HUES6 (cell line): ENCODE measurements around the gene NKAIN2.
"Not testable (repeated sequence)": the region's sequence is repeated elsewhere in the genome, so short reads cannot be mapped to it uniquely, and the experiment has no call there.

Experiments
- H3K27ac ChIP-seq: 2 replicates; pipeline ENCODE4 v1.7.0; 2013; ENCODE audit warnings: low read depth, mild to moderate bottlenecking, low read length, inconsistent platforms
- H3K27me3 ChIP-seq: 2 replicates; pipeline ENCODE4 v1.6.1; 2013; ENCODE audit warnings: low read length; ENCODE audit not compliant: control insufficient read depth, insufficient read depth
- H3K36me3 ChIP-seq: 2 replicates; pipeline ENCODE4 v1.6.1; 2013; ENCODE audit warnings: low read length; ENCODE audit not compliant: control insufficient read depth, insufficient read depth
- H3K4me1 ChIP-seq: 2 replicates; pipeline ENCODE4 v1.6.1; 2013; ENCODE audit warnings: low read length; ENCODE audit not compliant: control insufficient read depth, insufficient read depth
- H3K4me3 ChIP-seq: 2 replicates; pipeline ENCODE4 v1.5.1; 2013; ENCODE audit warnings: low read depth, low read length
- H3K9ac ChIP-seq: one replicate; pipeline ENCODE4 v1.6.1; 2013; ENCODE audit warnings: mild to moderate bottlenecking, low read length
- H3K9me3 ChIP-seq: 2 replicates; pipeline ENCODE4 v1.6.1; 2013; ENCODE audit warnings: low read depth, low read length; ENCODE audit not compliant: control insufficient read depth, insufficient read depth

Gene NKAIN2

GRCh38 chr6:123953920-123954319 lies 150.3 kb downstream of the NKAIN2 start:
- Histone ChIP-seq H3K9me3 (no peaks in the 10 kb centered on the region), H3K9ac (no peak overlapping the region), H3K4me1 (peaks cover 8% of the 10 kb centered on the region; the same call in 1 of the 2 replicates), H3K27ac (no peak overlapping the region), H3K36me3 (no peaks in the 10 kb centered on the region), H3K4me3 (no peak overlapping the region), H3K27me3 (no peaks in the 10 kb centered on the region)

GRCh38 chr6:123956492-123957139 lies 153.0 kb downstream of the NKAIN2 start:
- Histone ChIP-seq H3K9ac (no peak overlapping the region), H3K36me3 (no peaks in the 10 kb centered on the region), H3K4me1 (peaks cover 8% of the 10 kb centered on the region; the same call in 1 of the 2 replicates), H3K4me3 (no peak overlapping the region), H3K9me3 (no peaks in the 10 kb centered on the region), H3K27ac (no peak overlapping the region), H3K27me3 (no peaks in the 10 kb centered on the region)

DNA sequence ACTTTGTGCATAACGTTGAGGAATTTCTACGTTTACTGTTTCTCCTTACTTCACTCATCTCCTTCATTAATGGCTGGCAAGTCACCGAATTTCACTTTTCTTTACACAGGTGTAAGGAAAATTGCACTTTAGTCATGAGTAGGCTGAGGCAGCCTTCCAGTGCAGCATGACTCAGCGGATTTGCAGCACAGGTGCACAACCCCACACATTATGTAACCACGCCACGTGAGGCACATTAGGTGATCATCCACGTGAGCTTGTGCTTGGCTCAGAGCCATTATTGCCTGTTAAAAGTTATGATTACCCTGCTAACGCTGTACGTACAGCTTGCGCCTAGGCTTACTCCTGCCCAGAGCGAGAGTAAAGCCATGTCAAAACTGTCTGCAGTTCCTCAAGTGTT lies 158.8 kb downstream of the NKAIN2 start:
- H3K27ac ChIP-seq: no peak overlapping the region
- peaks cover 5% of the 10 kb centered on the region; the same call in 1 of the 2 replicates for H3K4me1 ChIP-seq
- H3K36me3 ChIP-seq: no peaks in the 10 kb centered on the region
- no peaks in the 10 kb centered on the region for H3K9me3 ChIP-seq
- H3K27me3 ChIP-seq: no peaks in the 10 kb centered on the region
- no peak overlapping the region for H3K4me3 ChIP-seq
- no peak overlapping the region for H3K9ac ChIP-seq

DNA sequence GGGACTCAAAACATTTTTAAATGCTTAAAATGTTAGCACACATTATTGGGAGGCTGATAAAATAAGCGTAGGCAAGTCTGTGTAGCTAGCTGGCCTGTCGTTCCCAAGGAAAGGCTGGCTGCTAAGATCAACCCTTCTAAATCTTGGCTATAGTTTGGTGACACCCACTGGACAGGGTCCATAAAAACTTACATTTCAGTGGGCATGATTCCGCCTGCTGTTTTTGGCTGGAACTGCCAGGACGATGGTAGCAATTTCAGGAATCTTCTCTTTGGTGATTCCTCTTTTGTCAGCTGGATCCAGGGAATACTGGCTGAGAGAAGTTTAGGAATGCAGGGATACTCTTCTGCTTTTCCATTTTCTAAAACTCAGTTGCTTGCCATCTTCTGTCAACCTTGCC lies 162.2 kb downstream of the NKAIN2 start:
- no peak overlapping the region for H3K9ac ChIP-seq
- H3K4me3 ChIP-seq: no peak overlapping the region
- no peak overlapping the region for H3K27ac ChIP-seq
- peaks cover 5% of the 10 kb centered on the region; the same call in 1 of the 2 replicates for H3K4me1 ChIP-seq
- no peaks in the 10 kb centered on the region for H3K27me3 ChIP-seq
- no peaks in the 10 kb centered on the region for H3K9me3 ChIP-seq
- no peaks in the 10 kb centered on the region for H3K36me3 ChIP-seq

GRCh38 chr6:123966618-123967017 lies 163.0 kb downstream of the NKAIN2 start:
- H3K4me1 ChIP-seq: peaks cover 5% of the 10 kb centered on the region; the same call in 1 of the 2 replicates
- H3K9me3 ChIP-seq: no peaks in the 10 kb centered on the region
- no peaks in the 10 kb centered on the region for H3K36me3 ChIP-seq
- H3K4me3 ChIP-seq: no peak overlapping the region
- H3K27me3 ChIP-seq: no peaks in the 10 kb centered on the region
- H3K9ac ChIP-seq: no peak overlapping the region
- no peak overlapping the region for H3K27ac ChIP-seq

- Histone ChIP-seq H3K27ac (no peak overlapping the region), H3K9ac (no peak overlapping the region), H3K27me3 (no peaks in the 10 kb centered on the region), H3K4me1 (peaks cover 5% of the 10 kb centered on the region; the same call in 1 of the 2 replicates), H3K36me3 (no peaks in the 10 kb centered on the region), H3K9me3 (no peaks in the 10 kb centered on the region), H3K4me3 (no peak overlapping the region)
Measured at GRCh38 chr6:123967905-123968304, 164.2 kb downstream of the NKAIN2 start.

- H3K36me3 ChIP-seq: no peaks in the 10 kb centered on the region
- no peaks in the 10 kb centered on the region for H3K4me1 ChIP-seq
- no peak overlapping the region for H3K27ac ChIP-seq
- no peaks in the 10 kb centered on the region for H3K27me3 ChIP-seq
- no peak overlapping the region for H3K4me3 ChIP-seq
- H3K9me3 ChIP-seq: no peaks in the 10 kb centered on the region
- H3K9ac ChIP-seq: no peak overlapping the region
Measured at GRCh38 chr6:123972600-123973294, 169.1 kb downstream of the NKAIN2 start.

GRCh38 chr6:123980311-123980710 lies 176.6 kb downstream of the NKAIN2 start:
- Histone ChIP-seq H3K27me3 (no peaks in the 10 kb centered on the region), H3K9ac (no peak overlapping the region), H3K27ac (no peak overlapping the region), H3K36me3 (no peaks in the 10 kb centered on the region), H3K4me1 (no peaks in the 10 kb centered on the region), H3K4me3 (no peak overlapping the region), H3K9me3 (no peaks in the 10 kb centered on the region)

GRCh38 chr6:123986938-123987337 lies 183.3 kb downstream of the NKAIN2 start:
- Histone ChIP-seq H3K9ac (no peak overlapping the region), H3K4me1 (no peaks in the 10 kb centered on the region), H3K27me3 (no peaks in the 10 kb centered on the region), H3K9me3 (no peaks in the 10 kb centered on the region), H3K27ac (no peak overlapping the region), H3K36me3 (no peaks in the 10 kb centered on the region), H3K4me3 (no peak overlapping the region)

DNA sequence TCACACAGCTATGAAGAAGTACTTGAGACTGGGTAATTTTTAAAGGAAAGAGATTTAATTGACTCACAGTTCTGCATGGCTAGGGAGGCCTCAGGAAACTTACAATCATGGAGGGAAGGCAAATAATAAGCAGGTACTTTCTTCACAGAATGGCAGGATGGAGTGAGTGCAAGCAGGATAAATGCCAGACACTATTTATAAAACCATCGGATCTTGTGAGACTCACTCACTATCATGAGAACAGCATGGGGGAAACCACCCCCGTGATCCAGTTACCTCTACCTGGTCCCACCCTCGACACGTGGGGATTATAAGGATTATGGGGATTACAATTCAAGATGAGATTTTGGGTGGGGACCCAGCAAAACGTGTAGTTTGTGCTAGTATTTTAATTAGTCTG lies 186.3 kb downstream of the NKAIN2 start:
- not testable (repeated sequence) for H3K27me3 ChIP-seq

GRCh38 chr6:123990376-123990775 lies 186.7 kb downstream of the NKAIN2 start:
- H3K27ac ChIP-seq: no peak overlapping the region

More for the DNA sequence above, 186.3 kb downstream of the NKAIN2 start:
- not testable (repeated sequence) for H3K9ac ChIP-seq, H3K4me3 ChIP-seq, H3K36me3 ChIP-seq, H3K4me1 ChIP-seq, H3K9me3 ChIP-seq, H3K27ac ChIP-seq

More at GRCh38 chr6:123990376-123990775, 186.7 kb downstream of the NKAIN2 start:
- H3K9ac ChIP-seq: no peak overlapping the region
- no peak overlapping the region for H3K4me3 ChIP-seq
- H3K27me3 ChIP-seq: no peaks in the 10 kb centered on the region
- no peaks in the 10 kb centered on the region for H3K36me3 ChIP-seq
- H3K9me3 ChIP-seq: no peaks in the 10 kb centered on the region
- no peaks in the 10 kb centered on the region for H3K4me1 ChIP-seq
